GM18519 (cell line): Measurements from ENCODE around the gene KCNN1.
"Not testable (repeated sequence)": the region's sequence is repeated elsewhere in the genome, so short reads cannot be mapped to it uniquely, and the experiment has no call there.

Experiments
- ATAC-seq: cut with Tn5 transposase; IDR thresholded peaks from one replicate; pipeline ENCODE4 v1.9.1; 2021; ENCODE audit warnings: mild to moderate bottlenecking, moderate library complexity; ENCODE audit not compliant: unreplicated experiment, low FRiP score

Gene KCNN1

DNA sequence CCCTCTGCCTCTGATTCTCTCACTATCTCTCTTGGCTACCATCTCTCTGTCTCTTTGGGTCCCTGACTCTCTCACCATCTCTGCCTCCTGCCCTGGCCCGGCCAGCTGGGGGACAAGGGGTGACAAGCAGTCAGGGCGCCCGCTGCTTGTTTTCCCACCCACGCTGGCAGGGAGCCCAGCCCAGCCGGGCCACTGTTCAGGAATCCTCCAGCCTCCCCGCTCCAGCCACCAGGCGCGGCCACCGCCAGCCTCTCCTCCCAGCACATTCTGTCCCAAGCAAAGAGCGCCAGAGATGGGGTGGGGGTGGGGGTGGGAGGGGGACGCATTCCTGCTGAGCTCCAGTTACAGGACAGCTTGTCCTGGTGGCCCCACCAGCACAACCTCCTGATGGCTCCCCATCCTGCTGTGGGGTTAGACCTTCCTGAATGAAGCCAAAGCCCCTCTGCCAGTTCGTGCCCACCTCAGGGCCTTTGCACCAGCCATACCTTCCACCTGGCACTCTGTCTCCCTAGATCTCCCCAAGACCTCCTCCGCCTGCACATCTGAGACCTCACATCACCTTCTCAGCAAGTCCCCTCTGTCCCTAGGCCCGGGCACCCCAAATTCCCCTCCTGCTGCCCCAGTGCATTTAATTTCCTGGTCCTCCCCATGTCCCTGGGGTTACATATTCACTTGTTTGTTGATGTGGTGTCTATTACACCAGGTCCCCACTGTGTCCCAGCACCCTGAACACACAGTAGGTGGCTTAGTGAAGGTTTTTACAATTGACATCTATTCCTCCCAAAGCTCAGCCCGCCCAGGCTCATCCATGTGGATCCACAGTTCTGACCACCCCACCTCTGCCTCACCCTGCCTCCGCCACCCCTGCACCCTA, 53.5 kb downstream of the KCNN1 start:
- ATAC-seq: no peak

- no peak for ATAC-seq
These were observed 54.3 kb downstream of the KCNN1 start for GRCh38 chr19:18021121-18021755.

- no peak for ATAC-seq
These were observed 56.8 kb downstream of the KCNN1 start for GRCh38 chr19:18023622-18024251.

- ATAC-seq: no peak
These were observed 60.2 kb downstream of the KCNN1 start for GRCh38 chr19:18027151-18027550.

GRCh38 chr19:18029617-18030338, 62.9 kb downstream of the KCNN1 start:
- no peak for ATAC-seq

- ATAC-seq: not testable (repeated sequence)
These were observed 64.5 kb downstream of the KCNN1 start for GRCh38 chr19:18031401-18031800.

GRCh38 chr19:18032102-18032501, 65.2 kb downstream of the KCNN1 start:
- ATAC-seq: not testable (repeated sequence)

DNA sequence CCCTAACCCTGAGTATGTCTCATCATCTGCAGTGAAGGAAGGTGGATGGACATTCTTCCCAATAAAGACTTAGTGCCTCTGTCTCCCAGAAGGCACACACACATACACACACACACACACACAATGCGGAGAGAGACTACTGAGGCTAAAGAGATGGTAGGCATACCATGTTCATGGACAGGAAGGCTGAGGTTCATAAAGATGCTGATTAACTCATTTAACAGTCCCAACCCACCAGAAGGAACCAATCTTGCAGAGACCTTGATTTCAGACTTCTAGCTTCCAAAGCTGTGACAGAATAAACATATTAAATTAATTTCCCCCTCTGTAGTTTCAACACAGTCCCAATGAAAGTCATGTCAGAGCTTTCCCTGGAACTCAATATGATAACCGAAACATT, 74.1 kb downstream of the KCNN1 start:
- no peak for ATAC-seq

GRCh38 chr19:18043676-18044075, 76.8 kb downstream of the KCNN1 start:
- no peak for ATAC-seq

DNA sequence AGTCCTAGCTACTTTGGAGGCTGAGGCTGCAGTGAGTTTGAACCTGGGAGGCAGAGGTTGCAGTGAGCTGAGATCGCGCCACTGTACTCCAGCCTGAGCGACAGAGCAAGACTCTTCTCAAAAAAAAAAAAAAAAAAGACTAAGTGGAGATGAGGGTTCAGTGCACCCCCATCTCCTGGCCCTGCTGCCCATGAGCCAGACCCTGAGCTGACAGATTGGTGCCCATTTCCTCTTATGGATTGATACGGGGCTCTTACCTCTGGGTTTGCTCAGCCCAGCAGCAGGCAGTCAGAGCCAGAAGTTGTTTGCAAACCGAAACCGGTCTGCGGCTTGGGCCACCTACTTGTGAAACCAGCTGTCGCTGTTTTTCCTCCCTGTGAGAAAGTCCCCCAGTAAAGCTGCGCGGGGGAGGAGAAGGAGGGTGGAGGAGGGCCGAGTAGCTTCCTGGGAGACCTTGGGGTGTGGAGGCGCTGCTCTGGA, 78.0 kb downstream of the KCNN1 start:
- ATAC-seq: peak; percentile 77

- ATAC-seq: no peak
These were observed 78.6 kb downstream of the KCNN1 start for GRCh38 chr19:18045307-18046050.

- no peak for ATAC-seq
These were observed 79.3 kb downstream of the KCNN1 start for GRCh38 chr19:18046059-18046718.

- no peak for ATAC-seq
These were observed 82.5 kb downstream of the KCNN1 start for GRCh38 chr19:18049385-18049784.
